ENCODE results near the gene SH3RF3.

The SH3RF3 gene

DNA sequence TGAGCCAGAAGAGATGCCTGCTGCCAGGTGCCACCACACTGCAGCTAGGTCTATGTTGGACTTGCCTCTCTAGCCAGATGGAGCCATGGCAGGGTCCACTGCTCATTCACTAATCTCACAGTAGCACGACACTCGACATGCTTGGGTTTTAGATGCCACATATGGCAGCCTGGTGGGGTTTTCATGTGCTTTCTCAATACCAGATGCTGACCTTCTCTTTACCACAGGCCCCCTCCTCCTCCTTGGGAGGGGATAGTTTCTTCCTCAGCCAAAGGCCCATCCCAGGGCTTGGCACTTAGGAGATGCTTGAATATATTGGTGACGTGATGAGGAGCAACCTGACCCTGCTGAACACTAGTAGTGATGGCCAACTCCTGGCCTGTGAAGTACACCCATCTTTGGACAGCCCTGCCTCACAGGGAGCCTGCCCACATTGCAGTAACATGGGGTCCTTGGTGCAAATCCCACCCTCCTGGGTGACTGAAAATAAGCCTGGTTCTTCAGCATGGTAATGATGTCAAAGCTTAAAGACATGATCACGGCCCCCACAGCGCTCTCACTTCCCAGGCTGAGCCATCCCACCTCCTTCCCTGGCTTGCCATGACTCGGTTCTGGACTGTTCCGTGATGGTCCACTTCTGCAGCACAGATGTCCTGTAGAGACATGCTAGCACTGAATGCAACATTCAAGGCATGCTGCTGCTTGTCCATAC, 227.5 kb downstream of the SH3RF3 start:
- DNase-seq: no peak

DNA sequence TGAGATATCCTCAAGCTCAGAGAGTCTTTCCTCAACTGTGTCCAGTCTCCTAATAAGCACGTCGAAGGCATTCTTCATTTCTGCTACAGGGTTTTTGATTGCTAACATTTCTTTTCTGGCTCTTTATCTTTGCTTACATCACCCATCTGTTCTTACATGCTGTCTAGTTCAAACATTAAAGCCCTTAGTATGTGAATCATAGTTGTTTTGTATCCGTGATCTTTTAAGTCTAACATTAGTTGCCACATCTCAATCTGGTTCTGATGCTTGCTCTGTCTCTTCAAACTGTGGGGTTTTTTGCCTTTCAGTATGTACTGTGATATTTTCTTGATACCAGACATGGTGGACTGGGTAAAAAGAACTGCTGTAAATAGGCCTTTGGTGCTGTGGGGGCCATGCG, 235.2 kb downstream of the SH3RF3 start:
- no peak for DNase-seq

DNA sequence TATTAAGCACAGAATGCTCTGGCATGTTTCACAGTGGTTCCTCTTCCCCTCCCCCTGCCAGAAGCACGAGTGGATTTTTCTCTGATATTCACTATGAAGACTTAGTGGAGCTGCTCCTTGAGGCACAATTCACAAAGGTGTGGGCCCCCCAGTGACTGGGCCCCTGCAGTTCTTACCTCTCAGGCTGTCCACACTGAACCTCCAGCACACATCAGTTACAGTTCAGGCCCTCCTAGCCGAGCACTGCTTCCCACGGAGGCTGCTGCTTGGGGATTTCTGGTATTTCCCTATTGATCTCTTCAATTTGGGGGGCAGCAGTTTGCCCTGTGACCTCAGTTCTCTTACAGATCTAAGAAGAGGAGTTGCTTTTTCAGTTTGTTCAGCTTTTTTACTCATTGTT, 236.1 kb downstream of the SH3RF3 start:
- no peak for DNase-seq

DNA sequence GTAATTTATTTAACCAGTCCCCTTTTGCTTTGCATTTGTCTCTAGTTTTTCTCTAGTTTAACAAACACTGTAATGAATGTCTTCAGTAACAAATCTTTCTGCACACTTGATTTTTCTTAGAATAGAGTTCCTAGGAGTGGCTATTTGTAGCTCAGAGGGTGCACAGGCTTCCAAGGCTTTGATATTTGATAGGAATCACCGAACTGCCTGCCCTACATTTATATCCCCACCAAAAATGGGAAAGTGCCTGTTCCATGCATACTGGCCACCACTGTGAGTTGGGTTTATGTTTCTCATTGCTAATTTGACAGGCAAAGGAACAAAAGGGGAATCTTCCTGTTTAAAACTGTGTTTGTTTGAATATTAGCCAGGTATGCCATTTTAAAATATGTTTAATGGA, 238.7 kb downstream of the SH3RF3 start:
- no peak for DNase-seq

DNA sequence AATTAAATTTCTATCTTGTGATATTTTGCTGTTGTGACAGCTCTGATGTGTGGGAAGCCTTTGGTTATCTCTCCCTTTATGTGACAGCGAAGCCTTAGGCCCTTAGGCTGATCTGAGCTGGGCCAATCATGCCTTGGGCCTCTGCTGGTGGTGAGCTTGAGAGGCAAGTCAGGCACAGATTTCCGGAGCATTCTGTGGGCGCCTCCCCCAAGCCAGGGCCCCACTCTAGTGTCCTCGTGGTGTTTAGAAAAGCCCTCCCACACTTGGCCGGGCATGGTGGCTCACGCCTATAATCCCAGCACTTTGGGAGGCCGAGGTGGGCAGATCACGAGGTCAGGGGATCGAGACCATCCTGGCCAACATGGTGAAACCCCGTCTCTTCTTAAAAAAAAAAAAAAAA, 239.8 kb downstream of the SH3RF3 start:
- DNase-seq: no peak

DNA sequence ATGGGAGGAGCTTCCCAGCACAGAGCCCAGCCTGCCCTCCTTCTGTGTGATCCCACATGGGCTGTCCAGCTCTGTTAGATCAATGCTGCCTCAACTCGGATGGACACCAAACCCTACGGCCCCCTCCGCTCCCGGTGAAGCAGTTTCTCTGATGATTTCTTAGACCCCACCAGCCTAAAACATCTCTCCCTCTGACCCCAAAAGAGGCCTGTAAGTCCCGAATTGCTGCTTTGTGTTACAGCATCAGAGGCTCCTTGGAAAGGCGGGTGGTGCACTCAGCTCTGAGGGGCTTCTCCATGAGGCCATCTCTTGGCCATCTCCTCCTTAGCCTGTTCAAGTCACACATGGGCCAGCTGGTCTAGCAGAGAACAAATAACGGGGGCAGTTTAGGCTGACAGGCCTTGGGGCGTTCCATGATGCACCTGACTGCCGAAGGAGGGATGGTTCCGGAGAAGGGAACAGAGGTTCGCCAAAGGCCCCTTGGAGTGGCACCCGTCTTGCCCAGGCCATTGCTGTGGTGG, 240.7 kb downstream of the SH3RF3 start:
- no peak for DNase-seq

DNA sequence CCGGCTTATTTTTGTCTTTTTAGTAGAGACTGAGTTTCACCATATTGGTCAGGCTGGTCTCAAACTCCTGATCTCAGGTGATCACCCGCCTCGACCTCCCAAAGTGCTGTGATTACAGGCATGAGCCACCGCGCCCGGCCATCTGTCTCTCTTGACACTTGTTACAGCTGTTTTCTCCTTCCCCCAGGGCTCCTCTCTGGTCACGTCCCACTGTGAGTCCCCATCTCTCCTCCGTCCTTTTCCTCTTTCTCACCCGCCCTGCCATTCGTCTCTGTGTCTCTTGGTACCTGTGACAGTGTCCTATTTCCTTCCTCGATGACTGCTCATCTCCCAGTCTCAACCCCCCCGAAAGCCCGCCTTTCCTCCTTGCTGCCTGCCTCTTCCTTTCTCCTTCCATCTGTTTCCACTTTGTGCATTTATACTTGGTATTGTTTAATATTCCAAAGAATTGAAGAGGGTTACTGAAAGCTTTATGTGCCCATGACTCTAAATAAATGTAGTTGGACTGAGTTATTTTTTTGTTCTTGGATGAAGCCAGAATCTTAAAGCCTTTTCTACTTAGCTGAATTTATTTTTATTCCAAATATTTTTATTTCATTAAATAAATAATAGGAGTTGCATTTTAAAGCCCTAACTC, 241.5 kb downstream of the SH3RF3 start:
- DNase-seq: no peak

DNA sequence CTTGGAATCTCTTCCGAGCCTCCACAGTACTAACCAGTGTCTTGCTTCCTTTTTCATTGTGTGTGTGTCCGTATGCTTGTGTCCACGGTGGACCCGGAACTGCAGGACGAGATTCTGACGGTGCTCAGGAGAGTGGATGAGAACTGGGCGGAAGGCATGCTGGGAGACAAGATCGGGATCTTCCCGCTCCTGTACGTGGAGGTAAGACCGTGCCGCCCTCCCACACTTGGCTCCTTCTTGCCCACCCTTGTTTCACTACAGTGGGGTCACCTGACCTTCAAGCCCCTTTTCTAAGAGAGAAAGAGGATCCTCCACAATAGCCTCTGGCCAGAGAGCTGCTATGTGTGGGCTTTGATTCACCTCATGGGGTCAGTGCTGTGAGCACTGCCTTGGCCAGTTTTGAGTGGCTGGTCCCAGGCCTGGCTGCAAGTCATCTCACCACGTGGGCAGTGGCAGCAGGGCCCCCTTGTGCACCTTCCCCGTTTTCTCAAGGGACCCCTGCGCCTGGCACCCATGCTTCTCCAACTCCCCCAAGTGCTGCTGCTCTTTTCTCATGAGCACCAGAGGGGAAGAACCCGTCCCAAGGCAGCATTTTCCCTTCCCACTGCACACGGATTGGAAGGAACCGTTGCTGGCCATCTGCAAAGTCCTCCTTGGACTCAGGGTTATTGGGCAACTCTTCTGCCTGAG, 242.6 kb downstream of the SH3RF3 start:
- no peak for DNase-seq

DNA sequence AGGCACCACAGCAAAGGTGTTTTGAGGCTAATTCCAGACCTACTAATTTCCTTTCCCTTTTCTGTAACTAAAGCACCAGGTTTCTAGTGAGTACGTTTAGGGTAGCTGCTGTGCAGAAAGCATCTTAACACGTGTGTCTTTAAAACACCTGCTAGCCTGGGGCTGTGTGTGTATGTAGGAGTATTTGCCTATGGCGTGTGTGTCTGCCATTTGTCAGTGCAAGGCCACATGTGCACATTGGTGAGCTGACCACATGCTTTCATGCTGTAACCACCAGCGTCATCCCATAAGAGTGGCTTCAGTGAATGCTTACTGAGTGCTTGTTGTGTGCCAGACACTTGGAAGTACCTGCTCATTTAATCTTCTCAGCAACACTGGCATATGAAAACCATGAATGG, 243.2 kb downstream of the SH3RF3 start:
- DNase-seq: no peak

DNA sequence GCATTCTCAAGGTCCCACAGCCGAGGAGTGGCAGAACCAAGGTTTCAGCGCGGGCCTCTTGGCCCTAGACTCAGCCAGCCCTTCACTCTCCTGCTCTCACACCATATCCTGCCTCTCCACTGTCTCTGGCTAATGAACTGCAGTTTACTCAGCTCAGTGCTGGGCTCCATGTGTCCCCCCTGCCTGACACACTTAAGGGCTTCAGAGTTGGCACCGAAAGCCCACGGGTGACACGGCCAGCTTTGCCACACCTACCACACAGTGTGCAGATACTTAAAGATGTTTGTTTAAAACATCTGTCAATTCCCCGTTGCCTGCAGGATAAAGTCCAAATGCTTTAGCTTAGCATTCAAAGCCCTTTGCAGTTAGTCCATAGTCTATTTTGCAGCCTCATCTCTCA, 243.6 kb downstream of the SH3RF3 start:
- DNase-seq: no peak

DNA sequence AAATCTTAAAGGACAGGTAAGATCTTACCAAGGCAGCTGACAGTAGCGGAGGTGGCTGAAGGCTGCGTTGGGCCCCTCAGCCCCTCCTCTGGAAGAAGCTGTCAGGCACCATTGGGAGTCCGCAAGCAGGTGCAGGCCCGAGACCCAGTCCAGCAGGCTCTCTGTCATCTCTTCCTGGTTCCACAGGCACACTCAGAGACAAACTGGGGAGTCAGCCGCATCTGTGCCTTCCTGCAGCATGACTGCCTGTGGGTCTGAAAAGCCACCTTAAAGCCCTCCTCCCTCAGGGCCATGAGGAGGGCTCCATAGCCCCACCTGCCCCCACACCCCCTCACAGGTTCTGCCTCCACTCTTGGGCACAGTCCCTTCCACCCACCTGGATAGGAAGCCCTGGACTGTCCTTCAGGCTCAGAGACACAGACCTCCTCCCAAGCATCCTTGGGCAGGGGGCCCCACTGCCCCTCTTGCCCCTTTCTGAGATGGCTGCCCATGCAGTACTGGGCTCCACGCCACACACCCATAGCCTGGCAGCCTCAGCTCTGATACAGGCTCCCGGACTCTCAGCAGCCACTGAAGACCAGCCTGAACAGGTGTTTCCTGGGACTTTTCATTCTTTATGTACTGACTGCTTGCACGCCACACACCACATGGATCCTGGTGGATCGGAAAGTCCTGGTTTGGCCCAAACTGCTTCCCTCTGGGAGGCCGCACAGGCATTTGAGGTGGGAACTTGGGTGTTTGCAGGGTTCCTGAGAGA, 245.0 kb downstream of the SH3RF3 start:
- DNase-seq: no peak

DNA sequence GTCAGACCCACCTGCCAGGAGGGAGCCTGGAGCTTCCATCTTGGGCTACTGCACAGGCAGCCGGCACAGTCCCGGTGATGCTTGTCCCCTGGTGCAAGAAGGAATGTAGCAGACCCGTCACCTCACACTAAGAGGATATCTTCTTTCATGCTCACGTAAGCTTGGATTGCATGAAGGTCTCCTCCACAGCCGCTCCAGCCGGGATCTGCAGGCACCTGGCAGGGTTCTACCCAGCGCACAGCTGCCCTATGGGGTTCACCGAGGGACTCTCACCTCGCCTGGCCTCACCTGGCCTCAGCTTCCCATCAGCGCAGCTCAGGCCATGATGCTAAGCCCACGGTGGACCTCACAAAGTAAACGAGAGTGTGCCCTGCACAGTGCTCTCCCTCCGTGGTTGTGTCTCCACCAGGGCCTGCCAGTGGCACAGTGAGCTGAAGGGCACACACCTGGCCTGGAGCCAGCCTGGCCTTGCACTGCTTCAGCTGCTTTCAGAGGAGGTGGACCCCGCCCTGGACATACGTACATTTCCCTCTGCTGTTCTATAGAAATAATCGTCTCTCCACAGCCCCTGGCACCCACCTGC, 245.6 kb downstream of the SH3RF3 start:
- DNase-seq: no peak

DNA sequence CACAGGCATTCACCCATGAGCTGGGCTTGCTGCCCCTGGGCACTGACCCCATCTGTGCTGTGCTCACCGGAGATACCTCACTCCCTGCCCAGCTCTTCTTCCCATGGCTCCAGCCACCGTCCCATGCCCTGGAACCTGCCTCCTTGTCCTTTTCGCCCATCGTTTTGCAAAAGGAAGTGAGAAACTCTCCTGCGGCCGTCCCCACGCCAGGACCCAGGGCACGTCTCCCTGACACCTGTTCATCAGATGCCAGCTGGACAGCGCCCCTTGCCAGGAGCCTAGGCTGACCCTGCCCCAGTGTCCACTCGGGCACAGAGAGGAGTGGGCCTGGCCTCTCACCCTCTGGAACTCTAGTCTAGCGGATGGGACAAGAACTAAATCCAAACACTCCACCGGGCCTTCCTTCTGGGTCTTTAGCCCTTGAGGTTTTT, 246.1 kb downstream of the SH3RF3 start:
- DNase-seq: no peak

DNA sequence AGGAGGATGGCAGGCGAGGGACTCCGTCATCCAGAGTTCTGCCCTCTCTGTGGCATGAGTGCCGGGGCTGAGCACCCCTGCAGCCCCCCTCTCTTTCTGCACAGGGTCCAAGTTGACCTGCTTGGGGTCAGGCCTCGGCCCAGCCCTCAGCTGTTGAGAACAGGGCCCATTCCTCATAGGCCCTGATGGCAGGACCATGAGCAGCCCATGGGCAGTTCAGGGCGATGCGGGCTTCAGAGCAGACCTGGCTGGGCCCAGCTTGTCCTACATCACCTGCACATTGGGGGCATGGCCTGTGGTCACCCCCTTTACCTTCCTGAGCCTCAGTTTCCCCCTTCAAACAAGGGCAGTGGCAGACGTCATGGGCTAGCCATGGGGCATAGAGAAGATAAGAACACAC, 246.7 kb downstream of the SH3RF3 start:
- no peak for DNase-seq

DNA sequence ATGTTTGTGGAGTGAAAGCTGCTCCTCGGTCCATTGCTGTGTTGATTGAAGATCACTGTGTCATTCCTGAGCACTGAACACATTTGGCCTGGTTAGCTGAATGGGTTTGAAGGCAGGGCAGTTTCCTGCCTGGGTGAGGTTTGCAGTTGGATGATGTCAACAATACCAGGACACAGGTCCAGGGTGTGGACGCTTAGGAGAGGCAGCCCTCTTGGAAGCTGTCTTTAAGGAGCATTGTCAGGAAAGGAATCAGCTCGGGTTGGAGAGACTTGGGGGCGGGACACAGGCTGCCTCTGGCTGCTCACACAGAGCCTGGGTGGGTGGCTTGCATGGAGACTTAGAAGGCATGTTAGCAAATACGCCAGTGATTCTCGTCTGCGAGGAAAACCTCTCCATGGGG, 247.1 kb downstream of the SH3RF3 start:
- no peak for DNase-seq

DNA sequence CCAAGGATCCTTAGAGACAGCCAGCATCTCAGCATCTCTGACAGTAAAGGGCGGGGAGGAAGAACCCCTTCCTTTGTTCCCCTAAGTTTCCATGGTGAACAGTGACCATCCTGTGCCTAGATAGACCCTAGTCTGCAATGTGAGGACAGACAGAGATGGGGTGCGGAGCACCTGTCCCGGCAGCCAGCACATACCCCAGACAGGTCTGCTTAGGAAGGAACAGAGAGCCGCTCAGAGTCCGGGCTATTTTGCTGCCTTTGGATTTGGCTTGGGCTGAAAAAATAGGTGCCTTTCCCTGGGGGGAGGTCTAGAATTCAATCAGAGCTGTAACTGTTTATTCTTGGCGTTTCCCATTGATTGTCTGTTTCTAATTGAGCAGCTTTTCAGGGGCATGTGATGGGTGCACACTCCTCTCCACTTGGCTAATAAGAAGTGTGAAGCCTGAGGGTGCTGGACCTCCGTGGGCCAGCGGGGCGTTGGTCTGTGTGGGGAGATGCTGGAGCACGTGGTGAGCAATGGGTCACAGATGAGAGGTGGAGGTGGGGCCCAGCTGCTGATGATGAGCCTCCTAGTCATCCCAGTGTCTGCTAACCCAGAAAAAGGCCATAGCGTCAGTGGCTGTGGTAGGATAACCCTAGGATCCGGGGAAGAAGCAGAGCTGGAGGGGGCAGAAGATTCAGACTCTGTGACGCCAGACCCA, 247.9 kb downstream of the SH3RF3 start:
- no peak for DNase-seq

DNA sequence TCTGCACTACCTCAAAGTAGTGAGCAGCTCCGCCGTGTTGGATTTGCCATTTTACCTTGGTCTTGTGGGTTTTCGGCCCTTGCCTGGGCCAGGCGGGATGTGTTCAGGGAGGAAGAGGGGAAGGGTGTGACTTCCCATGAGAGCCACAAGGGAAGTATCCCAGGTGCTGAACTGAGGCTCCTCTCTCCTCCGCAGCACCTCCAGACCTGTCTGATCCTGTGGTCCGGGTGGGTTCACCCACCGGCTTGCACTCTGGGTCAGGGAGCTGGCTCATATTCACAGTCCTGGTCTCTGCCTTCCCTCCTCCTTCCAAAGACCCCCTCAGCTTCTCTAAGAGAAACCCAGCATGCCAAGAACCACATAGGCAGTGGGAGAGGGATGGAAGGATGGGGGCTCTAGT, 249.0 kb downstream of the SH3RF3 start:
- no peak for DNase-seq

DNA sequence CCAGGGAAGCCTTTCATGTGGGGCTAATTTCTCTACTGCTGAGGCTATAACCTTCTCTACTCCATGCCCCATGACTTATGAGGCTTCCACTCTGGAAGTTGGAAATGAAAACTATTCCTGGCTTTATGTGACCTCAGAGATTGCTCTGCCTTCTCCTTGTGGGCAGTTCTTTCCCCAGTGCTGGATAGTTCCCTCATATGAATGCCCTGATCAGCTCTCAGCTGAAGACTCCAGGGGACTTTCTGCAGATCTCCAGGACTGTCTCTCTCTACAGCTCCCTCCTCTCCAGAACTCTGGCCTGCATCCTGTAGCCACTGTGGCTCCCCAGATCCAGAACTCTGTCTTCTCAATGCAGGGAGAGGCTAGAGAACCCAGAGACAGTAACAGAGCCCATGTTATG, 249.7 kb downstream of the SH3RF3 start:
- no peak for DNase-seq

DNA sequence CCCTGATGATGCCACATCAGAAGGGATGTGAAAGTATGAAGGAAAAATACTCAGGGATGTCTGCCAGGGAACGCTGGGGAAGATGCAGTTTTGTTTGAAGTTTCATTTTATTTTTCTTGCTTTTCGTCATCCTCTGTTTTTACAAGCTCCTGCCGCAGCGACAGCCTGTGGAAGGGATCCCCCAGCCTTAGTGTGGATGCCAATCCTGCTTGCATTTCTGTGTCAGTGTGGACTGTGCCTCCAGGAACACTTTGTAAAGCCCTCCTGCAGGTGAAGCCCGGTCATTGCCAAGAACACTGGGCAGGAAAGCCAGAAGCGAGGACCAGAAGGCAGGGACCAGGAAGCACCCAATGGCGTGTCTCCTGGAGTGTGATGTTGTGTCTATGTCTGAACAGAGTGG, 250.5 kb downstream of the SH3RF3 start:
- no peak for DNase-seq

DNA sequence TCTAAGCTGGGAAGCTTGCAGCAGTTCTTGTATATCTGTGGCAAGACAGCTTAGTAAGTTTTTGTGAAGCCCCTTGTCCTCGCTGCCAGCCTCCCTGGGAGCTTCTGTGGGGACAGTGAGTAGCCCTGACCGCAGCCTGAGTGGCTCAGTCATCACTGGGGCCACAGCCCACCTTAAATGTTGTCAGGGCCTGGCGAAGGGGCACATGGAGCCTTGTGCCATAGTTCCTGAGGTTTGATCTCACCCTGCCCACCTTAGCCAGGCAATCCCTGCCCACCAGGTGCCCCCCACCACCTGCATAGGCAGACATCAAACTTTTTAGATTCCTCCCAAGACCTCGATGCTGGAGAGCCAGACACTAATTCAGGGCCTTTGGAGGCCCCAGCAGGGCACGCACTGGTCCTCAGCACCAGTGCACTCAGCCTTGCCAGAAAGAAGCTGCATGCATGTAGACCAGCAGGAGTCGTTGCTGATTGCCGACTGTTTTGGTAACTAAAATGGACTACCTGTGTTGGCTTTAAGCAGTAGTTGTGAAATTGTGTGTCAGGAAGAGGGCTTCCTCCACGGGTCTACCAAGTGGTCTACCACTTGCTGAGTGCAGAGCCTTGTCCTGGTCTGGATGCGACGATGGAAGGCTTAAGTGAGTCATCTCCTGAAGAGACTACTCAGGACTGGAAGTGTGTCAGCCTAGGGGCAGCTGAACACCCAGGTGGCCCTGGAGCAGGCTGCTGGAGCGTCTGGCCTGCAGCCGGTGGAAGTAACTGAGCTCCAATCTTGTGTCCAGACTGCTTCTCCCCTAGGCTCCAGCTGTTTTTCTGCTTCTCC, 251.7 kb downstream of the SH3RF3 start:
- DNase-seq: no peak

DNA sequence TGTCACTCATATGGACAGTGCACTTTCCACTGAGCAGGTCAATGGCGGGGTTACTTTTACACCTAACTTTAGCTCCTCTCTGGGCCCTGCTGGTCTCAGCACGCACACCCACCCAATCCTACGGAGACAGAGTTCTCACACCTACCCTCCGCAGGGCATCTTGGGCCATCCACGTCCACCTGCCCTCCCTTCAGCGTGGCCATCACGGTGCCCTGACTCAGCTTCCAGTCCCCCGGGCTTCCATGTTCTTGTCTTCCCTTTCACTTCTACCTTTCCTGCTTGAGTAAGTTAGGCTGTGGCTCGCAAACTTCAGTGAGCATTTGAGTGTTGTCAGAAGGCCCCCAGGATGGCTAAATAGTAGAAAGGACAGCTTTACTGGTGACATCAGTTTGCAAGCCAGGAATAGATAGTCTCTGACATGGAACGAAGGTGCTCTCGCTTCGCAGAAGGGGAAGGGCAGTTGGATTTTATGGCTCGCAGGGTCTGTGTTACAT, 252.4 kb downstream of the SH3RF3 start:
- no peak for DNase-seq

All from amniotic stem cell (primary cell).